PC-3 (cell line): ENCODE data around the gene TLN1. TPM values are rescaled to one million over a fixed set of nuclear protein-coding genes. Genes with fewer than 3 reads are reported as not detected.

Source experiments
- ATAC-seq: fragments of 200-7000 bp; cut with Tn5 transposase; 2 replicates; pipeline ENCODE4 v1.9.1; 2020; ENCODE audit warnings: mild to moderate bottlenecking, moderate library complexity
- BruUV-seq: library from RNA; stranded (reverse); fragments of 400-500 nt; replicated peaks from 2 replicates; lab custom pipeline; 2021; lab: Mats Ljungman, UMichigan
- CTCF ChIA-PET: fragments of 300-600 bp; sonication (Branson Sonifier 250); formaldehyde crosslinking; loops from one replicate; lab custom pipeline; 2022; ENCODE audit warnings: antibody characterized with exemption; lab: Charles Lee
- POLR2A ChIA-PET: fragments of 300-600 bp; sonication (Branson Sonifier 250); formaldehyde crosslinking; loops from one replicate; lab custom pipeline; 2022; ENCODE audit warnings: antibody characterized with exemption; ENCODE audit not compliant: unreplicated experiment; lab: Charles Lee
- DNase-seq: peaks from one replicate; pipeline ENCODE4 v3.0.0-alpha.2; 2015
- H2AFZ ChIP-seq: fragments of 300-600 bp; sonication (generic); 2 replicates; pipeline ENCODE4 v1.6.0; 2016; ENCODE audit warnings: antibody characterized with exemption, low read length
- H3F3A ChIP-seq: fragments of 300-600 bp; sonication (generic); one replicate; pipeline ENCODE4 v1.6.0; 2017; ENCODE audit warnings: antibody characterized with exemption, low read length, control low read depth, mild to moderate bottlenecking; ENCODE audit not compliant: unreplicated experiment
- H3K27ac ChIP-seq: fragments of 300-600 bp; sonication (generic); 2 replicates; pipeline ENCODE4 v1.5.1; 2016; ENCODE audit warnings: mild to moderate bottlenecking, low read length
- H3K27me3 ChIP-seq: fragments of 300-600 bp; sonication (generic); 2 replicates; pipeline ENCODE4 v1.6.1; 2016; ENCODE audit warnings: low read length, mixed read lengths
- H3K36me3 ChIP-seq: fragments of 300-600 bp; sonication (generic); 2 replicates; pipeline ENCODE4 v1.6.1; 2016; ENCODE audit warnings: low read depth, mixed run types, low read length, mixed read lengths
- H3K4me1 ChIP-seq: fragments of 300-600 bp; sonication (generic); 2 replicates; pipeline ENCODE4 v1.5.1; 2016; ENCODE audit warnings: low read length; ENCODE audit not compliant: insufficient read depth
- H3K4me2 ChIP-seq: fragments of 300-600 bp; sonication (generic); 2 replicates; pipeline ENCODE4 v1.6.0; 2016; ENCODE audit warnings: low read length
- H3K4me3 ChIP-seq: fragments of 300-600 bp; sonication (generic); 2 replicates; pipeline ENCODE4 v1.5.1; 2016; ENCODE audit warnings: mild to moderate bottlenecking, low read length, mixed read lengths
- H3K79me2 ChIP-seq: fragments of 300-600 bp; sonication (generic); 2 replicates; pipeline ENCODE4 v1.6.1; 2017; ENCODE audit warnings: low read length, mixed read lengths
- H3K9ac ChIP-seq: fragments of 300-600 bp; sonication (generic); 2 replicates; pipeline ENCODE4 v1.6.0; 2016; ENCODE audit warnings: mild to moderate bottlenecking, low read length
- H3K9me2 ChIP-seq: fragments of 300-600 bp; sonication (generic); replicated peaks from 2 replicates; pipeline ENCODE4 v1.6.1; 2016; ENCODE audit warnings: mixed run types, low read length, mixed read lengths
- H3K9me3 ChIP-seq: fragments of 300-600 bp; sonication (generic); 2 replicates; pipeline ENCODE4 v1.6.1; 2016; ENCODE audit warnings: low read length, mixed read lengths
- H4K20me1 ChIP-seq: fragments of 300-600 bp; sonication (generic); 2 replicates; pipeline ENCODE4 v1.6.1; 2016; ENCODE audit warnings: low read length, mixed read lengths
- EZH2 ChIP-seq: fragments of 300-600 bp; sonication (generic); IDR thresholded peaks from one replicate; pipeline ENCODE4 v1.6.1; 2017; ENCODE audit warnings: antibody characterized with exemption, mild to moderate bottlenecking, low read length; ENCODE audit not compliant: unreplicated experiment
- EZH2phosphoT487 ChIP-seq: fragments of 300-600 bp; sonication (generic); IDR thresholded peaks from 2 replicates; pipeline ENCODE4 v1.6.1; 2018; ENCODE audit warnings: mild to moderate bottlenecking, antibody characterized with exemption, low read length, borderline replicate concordance
- intact Hi-C: fragments of 100-400 bp; cut with micrococcal nuclease; formaldehyde crosslinking; loops from 2 replicates; pipeline ENCODE4 v1.9.0; 2023
- total RNA-seq: library from RNA; depleted of rRNA; stranded (reverse); fragments of >200 nt; gene quantifications from 2 replicates; pipeline ENCODE4 v1.2.3, GENCODE V29; 2014
- TF ChIP-seq, protein P1 (sequence below): fragments of 300-600 bp; sonication (generic); conservative IDR thresholded peaks from 2 replicates; pipeline ENCODE4 v1.5.1; 2017; ENCODE audit warnings: antibody characterized with exemption, low read depth, mild to moderate bottlenecking, low read length

TLN1 gene
- total RNA-seq, 1 experiment from 2014 or later: 118 TPM

DNA sequence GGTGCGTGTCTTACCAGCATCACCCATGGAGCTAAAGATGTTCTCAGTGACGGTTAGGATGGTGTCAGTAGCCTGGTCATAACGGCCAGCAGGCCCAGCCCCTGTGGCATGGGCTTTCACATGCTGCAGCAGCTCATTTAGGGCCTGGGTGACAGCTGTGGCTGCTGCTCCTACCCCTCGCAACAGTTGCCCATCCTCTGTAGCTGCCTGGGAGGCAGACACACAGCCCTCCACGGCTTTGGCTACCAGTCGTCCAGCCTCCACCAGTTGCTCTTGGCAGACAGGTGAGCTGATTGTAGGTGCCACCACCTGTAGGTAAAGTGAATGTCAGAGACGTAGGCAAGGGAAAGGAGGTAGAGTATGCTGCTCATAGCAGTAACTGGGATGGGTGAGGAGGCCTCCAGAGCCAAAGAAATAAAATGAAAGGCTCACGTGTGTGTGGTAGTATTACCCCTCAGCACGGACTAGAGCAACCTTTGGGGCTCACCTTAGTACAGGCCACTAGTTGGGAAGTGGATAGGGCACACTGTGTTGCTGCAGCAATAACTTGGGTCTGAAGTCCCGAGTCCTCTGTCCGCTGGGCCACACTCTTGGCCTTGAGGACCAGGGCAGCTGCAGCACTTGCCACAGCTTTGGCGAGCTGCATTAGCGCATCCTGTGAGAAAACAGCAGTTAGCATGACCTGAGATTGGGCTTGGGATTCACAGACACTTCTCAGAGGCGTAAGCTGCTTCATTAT is 14.7 kb downstream of the TLN1 start:
- no peak for ATAC-seq
- H2AFZ ChIP-seq: no peak overlapping the region
- POLR2A ChIA-PET: no interaction called here
- peaks cover 4% of the 10 kb centered on the region; the same call in 1 of the 2 replicates for H3K4me1 ChIP-seq
- H3K36me3 ChIP-seq: peaks cover 51% of the 10 kb centered on the region
- H3K27me3 ChIP-seq: no peaks in the 10 kb centered on the region
- H3K4me3 ChIP-seq: no peak overlapping the region
- intact Hi-C loops: no loop called here
- no peak for DNase-seq
- H3K9me3 ChIP-seq: no peaks in the 10 kb centered on the region
- no peaks in the 10 kb centered on the region for H3K9me2 ChIP-seq
- H3K79me2 ChIP-seq: no peaks in the 10 kb centered on the region
- no peak overlapping the region for H3K27ac ChIP-seq
- no peak overlapping the region for H3K4me2 ChIP-seq
- BruUV-seq: no TSS peak
- H4K20me1 ChIP-seq: no peaks in the 10 kb centered on the region
- no peaks in the 10 kb centered on the region for H3F3A ChIP-seq
- no peak overlapping the region for H3K9ac ChIP-seq
- CTCF ChIA-PET: no interaction called here
- TF ChIP-seq EZH2: no peak
- TF ChIP-seq EZH2phosphoT487: no peak

DNA sequence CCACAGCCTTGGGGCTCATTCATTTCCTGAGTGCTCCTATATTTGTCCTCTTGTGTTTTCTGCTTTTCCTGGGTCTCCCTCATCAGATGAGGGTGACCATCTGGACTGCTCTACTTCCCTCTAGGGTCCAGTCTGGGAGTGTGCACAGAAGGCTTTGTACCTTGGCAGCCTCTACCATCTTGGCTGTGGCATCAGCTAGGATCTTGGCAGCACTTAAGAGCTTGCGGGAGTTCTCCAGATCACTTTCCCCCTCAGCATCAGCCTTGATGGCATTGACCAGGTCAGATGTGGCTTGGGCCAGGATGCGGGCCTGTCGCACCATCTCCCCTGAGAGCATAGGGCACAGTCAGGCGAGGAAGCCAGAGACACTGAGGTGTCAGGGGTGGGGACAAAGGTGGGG is 15.8 kb downstream of the TLN1 start:
- ATAC-seq: no peak
- Histone ChIP-seq H3K9ac (no peak overlapping the region), H3K36me3 (peaks cover 46% of the 10 kb centered on the region; the same call in 1 of the 2 replicates), H3K4me2 (no peak overlapping the region), H3F3A (no peaks in the 10 kb centered on the region), H3K27me3 (no peaks in the 10 kb centered on the region), H3K9me2 (no peaks in the 10 kb centered on the region), H3K79me2 (no peaks in the 10 kb centered on the region), H4K20me1 (no peaks in the 10 kb centered on the region), H2AFZ (no peak overlapping the region), H3K27ac (no peak overlapping the region), H3K4me3 (no peak overlapping the region), H3K4me1 (peaks cover 4% of the 10 kb centered on the region; the same call in 1 of the 2 replicates), H3K9me3 (no peaks in the 10 kb centered on the region)
- POLR2A ChIA-PET: no interaction called here
- CTCF ChIA-PET: interaction anchor here (1.0 kb wide), 1 partner anchor 55 kb away, joined by 8 read pairs; no protein-coding TSS in a partner anchor
- intact Hi-C loops: no loop called here
- BruUV-seq: no TSS peak
- no peak for DNase-seq
- TF ChIP-seq, protein P1, sequence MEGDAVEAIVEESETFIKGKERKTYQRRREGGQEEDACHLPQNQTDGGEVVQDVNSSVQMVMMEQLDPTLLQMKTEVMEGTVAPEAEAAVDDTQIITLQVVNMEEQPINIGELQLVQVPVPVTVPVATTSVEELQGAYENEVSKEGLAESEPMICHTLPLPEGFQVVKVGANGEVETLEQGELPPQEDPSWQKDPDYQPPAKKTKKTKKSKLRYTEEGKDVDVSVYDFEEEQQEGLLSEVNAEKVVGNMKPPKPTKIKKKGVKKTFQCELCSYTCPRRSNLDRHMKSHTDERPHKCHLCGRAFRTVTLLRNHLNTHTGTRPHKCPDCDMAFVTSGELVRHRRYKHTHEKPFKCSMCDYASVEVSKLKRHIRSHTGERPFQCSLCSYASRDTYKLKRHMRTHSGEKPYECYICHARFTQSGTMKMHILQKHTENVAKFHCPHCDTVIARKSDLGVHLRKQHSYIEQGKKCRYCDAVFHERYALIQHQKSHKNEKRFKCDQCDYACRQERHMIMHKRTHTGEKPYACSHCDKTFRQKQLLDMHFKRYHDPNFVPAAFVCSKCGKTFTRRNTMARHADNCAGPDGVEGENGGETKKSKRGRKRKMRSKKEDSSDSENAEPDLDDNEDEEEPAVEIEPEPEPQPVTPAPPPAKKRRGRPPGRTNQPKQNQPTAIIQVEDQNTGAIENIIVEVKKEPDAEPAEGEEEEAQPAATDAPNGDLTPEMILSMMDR: no peak
- TF ChIP-seq EZH2phosphoT487 (no peak), EZH2 (no peak)

DNA sequence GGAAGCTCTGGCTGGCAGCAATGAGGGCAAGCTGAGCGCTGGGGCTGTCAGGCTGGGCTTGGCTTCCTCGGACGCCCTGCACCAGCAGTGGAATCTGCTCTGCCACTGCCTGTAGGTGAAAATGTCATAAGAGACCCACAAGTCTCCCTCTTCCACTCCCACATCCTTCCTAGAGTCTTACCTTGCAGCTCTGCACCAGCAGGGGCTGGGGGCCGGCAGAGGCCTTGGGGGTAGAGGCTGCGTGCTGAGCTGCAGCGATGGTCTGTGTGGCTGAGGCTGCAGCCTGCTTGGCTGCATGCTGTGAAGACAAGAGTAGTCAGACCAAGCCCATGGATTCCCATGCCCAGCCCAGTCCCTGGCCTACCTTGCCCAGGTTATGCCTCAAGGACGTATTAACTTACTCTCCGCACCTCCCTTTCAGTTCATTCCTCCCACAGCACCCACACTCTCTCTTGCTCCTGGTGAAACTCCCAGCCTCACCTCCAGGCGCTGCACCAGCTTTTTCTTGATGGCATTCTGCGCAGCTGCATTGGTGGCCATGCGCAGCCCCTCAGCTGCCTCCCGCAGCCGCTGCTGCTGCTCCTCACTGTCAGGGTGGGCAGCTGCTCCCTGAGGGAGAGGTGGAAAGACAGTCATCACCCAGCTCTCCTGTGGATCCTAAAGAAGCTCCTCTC is 17.3 kb downstream of the TLN1 start:
- Histone ChIP-seq H3F3A (no peaks in the 10 kb centered on the region), H2AFZ (no peak overlapping the region), H3K9me2 (no peaks in the 10 kb centered on the region), H3K27me3 (no peaks in the 10 kb centered on the region), H3K4me2 (no peak overlapping the region), H3K27ac (no peak overlapping the region), H3K9ac (no peak overlapping the region), H3K4me3 (no peak overlapping the region), H3K4me1 (peaks cover 4% of the 10 kb centered on the region; the same call in 1 of the 2 replicates), H3K36me3 (peaks cover 41% of the 10 kb centered on the region), H4K20me1 (no peaks in the 10 kb centered on the region), H3K79me2 (no peaks in the 10 kb centered on the region), H3K9me3 (no peaks in the 10 kb centered on the region)
- POLR2A ChIA-PET: no interaction called here
- TF ChIP-seq EZH2phosphoT487: no peak
- TF ChIP-seq, protein P1: no peak
- intact Hi-C loops: no loop called here
- DNase-seq: no peak
- BruUV-seq: no TSS peak
- no peak for ATAC-seq
- CTCF ChIA-PET: no interaction called here
